GM18526 (cell line): ENCODE results near the gene CRACR2A.

Experiments
- POLR2A ChIP-seq: IDR thresholded peaks from 3 replicates; pipeline ENCODE4 v1.6.1; 2011; ENCODE audit not compliant: insufficient read length; ENCODE audit errors: extremely low read depth

Gene CRACR2A

DNA sequence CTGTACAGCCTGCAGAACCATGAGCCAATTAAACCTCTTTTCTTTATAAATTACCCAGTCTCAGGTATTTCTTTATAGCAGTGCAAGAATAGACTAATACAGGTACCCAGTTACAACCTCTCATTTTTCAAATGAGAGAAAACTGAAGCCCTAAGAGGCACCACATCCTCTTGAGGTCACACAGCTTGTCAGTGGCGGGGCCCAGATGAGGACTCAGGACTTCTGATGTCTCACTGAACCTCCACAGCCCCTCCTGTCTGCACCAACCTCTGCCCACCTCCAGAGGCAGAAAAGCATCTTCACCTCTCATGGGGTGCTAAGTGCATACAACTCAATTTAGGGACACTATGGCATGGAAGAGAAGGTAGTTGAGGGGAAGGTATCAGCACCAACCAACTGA, 120.7 kb downstream of the CRACR2A start:
- TF ChIP-seq POLR2A: no peak

DNA sequence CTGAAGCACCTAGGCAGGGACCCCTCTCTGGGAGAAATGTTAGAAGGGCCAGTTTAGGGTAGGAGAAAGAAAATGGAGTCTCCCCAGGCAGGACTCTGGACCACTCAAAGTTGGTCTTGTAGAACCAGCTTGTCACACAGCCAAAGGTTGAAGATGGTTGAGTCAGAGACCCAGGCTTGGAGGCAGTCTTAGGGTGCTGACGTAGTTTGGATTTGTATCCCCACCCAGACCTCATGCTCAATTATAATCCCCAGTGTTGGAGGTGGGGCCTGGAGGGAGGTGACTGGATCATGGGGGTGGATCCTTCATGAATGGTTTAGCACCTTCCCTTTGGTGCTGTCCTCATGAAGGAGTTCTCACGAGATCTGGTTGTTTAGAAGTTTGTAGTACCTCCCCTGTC, 121.2 kb downstream of the CRACR2A start:
- no peak for TF ChIP-seq POLR2A

DNA sequence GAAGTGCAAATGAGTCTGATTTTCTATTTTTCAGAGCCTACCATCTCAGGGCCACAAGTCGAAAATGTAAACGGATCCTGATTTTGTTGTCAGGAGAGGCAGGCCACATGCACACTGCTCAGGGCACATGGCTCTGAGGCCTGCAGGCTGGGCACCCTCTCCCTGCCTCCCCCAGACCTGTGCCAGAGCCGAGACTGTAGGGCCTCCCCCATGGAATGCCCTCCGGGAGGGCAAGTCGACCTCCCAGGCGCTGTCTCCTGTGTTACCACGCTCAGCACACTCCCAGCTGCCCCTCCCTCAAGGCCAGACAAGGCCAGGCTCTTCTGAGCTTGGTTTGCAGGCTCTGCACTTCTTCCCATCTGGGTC, 121.7 kb downstream of the CRACR2A start:
- no peak for TF ChIP-seq POLR2A

DNA sequence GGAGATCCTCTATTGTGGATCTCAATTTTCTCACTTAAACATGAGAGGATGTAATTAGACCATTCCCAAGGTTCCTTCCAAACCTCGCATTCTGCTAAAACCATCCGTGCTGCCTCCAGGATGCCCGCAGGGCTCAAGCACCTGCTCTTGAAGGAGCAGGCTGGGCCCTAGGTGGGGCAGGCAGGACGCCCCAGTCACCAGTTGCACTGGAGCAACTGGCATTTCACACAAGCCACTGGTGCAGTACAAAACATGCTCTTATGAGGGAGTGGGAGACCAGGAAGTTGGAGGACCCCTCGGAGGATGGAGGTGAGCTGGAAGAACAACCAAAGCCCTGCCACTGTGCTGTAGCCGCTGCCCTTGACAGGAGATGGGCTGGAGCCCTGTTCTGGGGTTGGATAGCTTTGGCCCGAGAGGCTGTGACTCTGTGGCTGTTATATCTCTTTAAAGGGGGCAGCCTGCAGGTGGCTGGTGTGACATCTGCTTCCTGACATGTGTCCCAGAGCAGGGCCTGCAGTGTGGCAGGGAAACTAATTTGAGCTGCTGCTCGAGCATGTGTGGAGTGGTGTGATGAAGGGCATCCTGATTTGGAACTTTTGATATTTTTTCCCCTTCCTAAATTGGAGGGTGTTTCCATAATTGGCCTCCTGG, 122.2 kb downstream of the CRACR2A start:
- no peak for TF ChIP-seq POLR2A

DNA sequence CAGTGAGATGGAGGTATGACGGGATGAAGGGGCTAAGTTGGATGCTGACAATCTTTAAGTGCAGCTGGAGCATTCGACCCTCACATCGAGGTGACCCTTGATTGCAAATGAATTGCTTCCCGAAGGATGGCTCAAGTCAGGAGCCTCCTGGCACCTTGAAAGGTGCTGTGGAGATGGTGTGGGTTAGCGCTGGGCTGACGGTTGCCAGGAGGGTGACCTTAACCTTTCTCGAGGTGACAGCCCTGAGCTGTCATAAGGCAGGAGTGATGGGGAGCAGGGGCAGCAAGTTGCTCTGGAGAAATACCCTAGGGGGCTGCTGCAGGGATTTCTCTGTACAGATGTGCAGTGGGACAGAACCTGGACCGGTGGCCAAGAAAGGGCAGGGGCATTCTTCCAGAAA, 122.8 kb downstream of the CRACR2A start:
- TF ChIP-seq POLR2A: no peak

DNA sequence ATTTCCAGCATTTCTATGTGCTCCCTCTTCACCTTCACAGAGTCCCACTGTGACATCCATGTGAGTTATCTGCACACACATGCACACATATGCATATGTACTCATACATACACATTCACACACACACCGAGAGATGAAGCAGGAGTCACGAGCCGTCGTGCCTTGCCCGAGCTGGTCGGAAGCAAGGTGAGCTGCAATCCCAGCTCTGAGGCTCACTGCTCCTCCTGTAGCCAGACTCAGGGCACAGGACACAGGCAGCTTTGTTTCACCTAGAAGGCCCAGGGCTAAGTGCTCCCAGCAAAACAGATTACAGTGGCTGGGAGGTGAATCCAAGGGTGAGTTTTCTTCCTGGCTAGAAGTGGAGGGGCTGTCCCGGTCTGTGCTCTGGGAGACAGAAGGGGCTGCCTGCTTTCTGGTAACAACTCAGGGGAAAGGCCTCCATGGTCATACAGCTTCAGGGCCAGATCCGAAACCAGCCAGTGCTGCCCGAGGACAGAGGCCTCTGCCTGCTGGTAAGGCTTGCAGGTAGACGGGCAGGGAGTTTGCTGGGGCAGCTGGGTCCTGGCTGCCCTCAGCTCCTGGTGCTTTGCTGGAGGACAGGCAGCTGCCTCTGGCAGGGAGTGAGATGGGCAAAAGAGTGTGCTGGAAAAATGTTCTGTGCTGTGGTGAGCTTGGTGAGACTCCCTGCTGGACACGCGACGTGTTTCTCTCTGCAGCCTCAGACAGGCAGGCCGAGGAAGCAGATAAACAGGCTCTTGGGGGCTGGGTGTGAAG, 123.7 kb downstream of the CRACR2A start:
- no peak for TF ChIP-seq POLR2A

DNA sequence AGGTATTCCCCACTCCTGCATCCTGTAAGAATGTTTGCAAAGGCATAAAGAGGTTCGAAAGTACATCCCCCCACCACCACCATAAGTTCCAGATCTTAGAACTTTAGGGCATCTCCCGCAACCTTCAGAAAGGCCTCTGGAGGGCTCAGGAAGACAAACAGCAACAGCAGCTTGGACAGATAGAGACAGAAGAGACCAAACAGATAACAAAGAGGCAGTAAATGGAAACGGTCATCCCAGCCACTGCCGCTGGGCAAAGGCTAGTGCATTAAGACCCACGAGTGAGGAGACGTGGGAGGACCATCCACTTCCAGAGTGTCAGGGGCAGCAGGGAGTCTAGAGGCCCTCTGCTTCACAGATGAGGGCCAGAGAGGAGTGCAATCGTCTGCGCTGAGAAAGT, 124.3 kb downstream of the CRACR2A start:
- TF ChIP-seq POLR2A: no peak

DNA sequence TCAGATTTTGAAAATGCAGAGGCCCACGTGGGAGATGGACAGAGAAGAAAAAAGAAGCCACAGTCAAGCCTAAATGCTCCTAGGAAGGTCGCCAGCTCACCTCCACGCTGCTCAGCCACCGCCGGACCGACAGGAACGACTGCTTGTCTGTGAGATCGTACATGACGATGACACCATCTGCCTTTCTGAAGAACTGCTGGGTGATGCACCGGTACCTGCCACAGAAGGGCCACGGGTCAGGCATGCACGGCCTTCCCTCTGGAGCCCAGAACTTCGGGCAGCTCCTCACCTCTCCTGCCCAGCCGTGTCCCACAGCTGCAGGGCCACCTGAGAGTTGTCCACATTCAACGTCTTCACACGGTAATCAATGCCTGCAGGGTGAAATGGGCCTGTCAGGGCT, 125.6 kb downstream of the CRACR2A start:
- no peak for TF ChIP-seq POLR2A

DNA sequence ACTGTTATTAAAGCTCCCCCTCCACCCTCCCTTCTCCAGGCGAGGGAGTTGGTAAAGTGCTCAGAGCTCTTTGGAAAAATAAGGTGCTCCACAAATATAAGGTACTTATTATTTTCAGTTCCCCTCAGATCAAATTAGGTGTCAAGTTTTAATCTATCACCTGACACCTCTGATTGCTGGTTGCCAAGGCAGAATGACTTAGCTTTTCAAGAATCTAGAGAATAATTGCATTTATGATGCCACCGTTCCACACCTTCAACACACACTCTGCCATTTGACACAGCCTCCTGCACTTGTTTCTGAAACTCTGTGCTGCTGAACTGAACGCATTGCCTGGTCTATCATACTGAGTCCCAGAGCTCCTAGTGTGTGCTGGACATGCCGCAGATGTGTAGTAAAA, 128.6 kb downstream of the CRACR2A start:
- no peak for TF ChIP-seq POLR2A

DNA sequence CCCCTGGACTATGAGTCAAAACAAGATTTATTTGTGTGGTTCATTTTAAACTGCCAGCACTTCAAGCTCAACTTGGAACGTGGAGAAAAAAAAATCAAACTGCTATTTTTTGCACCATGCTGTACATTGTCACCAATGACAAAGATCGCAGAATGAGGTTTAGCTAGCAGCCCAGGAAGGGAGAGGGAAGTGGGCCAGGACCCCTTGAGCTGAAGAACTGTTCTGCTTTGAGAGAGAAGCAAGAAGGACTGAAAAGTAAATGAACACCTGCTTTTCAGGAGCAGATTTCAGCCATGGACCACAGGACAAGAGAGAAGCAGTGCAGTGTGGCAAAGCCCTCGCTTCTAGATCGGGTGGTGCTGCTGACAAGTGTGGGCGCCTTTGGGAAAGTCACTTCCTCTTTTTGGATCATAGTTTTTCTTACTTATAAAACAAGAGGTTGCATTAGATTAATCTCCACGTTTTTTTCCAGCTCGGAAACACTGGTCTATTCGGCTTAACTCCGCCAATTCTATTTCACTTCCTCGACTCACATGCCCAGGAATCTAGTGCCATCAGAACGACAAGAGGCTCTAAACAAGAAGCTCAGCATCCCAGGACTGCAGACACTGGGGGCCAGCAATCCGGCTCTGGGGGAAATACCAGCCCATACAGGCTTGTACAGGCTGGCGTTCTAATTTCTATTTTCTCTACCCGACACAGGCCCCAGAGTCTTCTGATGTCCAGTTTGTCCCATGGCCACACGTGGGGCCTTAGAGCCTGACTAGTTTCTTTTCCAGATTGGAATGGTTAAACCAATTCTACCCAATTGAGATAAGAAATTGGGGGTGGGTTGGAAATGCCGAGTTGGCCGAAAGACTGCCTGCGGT, 129.9 kb downstream of the CRACR2A start:
- TF ChIP-seq POLR2A: no peak

DNA sequence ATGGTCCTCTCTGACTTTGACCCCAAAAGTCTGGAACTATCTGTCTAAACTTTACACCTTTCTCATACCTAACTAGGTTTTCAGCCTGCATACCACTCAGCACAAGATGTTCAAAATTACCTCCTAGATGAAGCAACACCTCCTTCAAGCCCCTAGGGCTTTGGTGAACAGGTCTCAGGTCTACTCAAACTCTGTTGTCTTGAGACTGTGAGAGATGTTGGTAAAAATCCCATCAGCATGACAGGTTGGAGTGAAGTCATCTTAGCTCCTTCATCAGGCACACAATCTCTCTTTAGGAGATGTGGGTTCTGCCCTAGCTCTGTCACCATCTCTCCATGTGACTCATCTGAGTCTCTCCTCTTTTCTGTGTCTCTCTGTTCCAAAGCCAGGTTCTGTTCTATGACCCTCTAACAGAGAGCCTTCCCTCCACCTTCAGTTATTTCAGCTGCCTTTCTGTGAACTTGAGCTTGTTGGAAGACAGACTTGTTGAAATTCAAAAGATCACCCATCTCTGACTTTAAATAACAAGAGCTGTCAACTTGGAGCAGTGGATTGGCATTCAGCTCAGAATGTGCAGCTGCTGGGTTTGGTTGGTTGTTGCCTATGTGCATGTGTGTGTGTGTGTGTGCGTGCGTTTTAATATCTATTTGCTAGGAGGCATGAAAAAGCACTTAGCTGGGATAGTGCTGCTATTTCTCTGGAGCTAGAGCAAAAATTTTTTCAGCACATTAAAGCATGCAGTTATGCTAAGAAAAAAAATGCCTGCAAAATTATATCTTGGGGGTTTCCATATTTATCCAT, 130.7 kb downstream of the CRACR2A start:
- TF ChIP-seq POLR2A: no peak

DNA sequence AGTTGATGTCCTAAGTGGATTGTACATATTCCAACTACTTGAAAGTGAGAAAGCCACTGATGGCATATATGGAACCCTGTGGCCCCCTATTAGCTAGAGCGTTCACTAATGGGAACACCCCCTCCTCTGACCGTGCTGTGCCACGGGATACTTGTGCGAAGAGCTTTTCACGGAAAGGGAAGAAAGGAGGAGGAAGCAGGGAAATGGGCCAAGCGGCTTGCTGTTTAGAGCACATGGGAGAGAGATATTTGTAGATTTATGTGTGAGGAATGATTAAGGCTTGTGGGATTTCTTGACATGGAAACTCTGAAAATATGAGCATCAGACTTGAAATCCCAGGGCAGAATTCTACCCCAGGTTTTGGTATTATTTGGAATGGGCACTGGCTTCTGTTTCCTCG, 132.1 kb downstream of the CRACR2A start:
- TF ChIP-seq POLR2A: no peak

DNA sequence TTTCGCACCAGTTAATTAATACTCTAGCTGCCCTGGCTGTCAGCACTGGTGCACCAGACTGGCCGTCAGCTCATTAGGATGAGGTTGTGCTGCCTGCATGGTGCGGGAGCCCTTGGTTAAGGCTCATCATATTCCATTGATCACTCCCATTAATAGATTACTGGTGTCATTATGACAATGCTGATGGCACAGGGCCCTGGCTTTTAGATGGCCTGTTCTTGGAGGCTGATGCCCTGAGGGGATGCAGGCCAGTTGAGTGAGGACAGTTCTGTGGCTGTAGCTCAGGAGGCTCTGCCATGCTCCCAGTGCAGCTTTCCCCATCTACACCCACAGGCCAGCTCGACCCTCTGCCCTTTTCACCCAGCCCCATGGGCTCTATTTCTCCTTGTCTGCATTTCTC, 135.3 kb downstream of the CRACR2A start:
- no peak for TF ChIP-seq POLR2A

DNA sequence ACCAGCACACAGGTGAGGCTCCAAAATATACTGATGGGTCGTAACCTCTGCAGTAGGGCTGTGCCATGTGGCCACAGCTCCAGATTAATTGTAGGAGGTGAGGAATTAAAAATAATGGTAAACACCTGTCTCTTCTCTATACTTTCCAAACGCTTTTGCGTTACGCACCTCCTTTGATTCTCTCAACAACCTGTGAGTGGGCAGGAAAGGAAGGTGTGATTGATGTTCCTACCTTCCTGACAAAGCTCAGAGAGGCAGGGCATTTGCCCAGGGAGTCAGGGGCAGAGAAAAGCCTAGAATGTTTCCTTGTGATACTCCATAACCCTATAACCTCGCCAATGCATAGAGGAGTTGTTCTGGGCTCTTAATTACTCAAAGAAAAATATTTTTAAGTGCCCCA, 137.0 kb downstream of the CRACR2A start:
- TF ChIP-seq POLR2A: no peak

DNA sequence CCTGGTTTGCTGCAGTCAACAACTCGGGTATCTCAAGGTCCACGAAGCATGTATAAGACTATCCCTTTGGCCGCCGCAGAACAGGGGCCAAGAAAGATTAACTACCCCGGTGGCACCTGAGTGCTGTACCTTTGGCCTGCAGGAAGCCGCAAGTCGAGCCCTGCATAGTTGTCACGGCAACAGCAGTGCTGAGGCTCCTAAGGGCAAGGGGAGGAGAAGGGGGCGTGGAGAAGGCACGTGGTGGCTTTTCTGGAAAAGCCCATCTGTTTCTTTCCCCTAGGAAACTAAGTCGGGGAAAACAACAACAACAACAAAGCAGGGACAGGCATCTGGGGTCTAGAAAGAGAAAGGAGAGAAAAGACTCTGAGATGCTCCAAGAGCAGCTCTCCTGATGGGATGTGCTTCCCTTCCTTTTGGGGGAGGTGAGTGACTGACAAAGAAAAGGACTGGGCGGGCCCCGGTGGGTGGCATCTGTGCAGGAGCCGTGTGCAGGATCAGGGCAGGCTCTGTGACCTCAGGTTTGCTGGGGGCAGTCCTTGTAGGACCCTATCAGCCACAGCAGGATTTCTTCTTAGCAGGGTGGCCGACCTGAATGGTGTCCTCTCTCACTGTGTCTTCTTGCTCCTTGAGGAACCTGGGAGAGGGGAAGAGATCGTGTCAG, 138.0 kb downstream of the CRACR2A start:
- TF ChIP-seq POLR2A: no peak
